NCI-H146 (cell line): ENCODE data around the gene SYNGR2.
A peak's percentile ranks its signal among the peaks of the same experiment; 100 is the strongest.

Experiments used
- DNase-seq: peaks from one replicate; lab custom pipeline; 2025; lab: John Stamatoyannopoulos, UW

SYNGR2 gene

DNA sequence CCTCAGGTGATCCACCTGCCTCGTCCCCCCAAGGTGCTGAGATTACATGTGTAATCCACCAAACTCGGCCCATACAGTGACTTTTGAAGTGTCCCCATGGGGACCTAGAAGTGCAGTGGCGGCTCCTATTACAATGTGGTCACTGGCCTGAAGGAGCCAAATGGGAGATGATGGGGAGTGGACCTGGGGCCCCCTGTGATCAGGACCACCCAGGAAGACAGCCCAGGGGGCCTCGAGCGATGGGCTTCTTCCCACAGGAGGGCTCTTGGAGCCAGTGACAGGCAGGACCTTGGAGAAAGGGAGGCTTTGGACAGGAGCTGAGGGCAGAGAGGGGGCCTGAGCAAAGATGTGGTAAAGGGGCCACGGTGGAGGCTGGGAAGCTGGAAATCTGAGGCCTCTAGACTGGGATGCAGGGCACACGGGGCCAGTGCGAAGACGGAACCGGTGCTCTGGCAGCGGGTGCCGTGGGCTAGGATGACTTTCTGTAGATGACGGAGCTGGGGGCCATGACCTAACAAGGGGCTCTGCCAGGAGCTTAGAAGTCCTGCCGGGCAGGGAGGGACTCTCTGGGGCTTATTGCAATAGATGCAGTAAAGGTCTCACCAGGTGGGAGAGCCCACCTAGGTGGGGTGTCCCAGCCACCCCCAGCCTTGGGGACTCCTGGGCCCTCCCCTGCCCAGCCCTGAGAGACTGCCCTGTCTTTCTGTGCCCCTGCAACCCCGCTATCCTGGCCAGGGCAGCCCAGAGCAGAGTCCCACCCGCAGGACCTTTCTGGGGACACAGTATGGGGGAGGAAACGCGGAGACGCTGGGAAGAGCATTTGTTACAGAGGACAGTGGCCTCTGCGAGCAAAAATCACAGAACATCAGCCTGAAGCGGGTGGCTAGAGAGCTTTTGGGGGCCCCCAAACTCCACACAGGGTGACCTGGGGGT lies 24.9 kb upstream of the SYNGR2 start:
- no peak for DNase-seq

- DNase-seq: no peak
These were observed 24.1 kb upstream of the SYNGR2 start for GRCh38 chr17:78144147-78144719.

- no peak for DNase-seq
These were observed 23.4 kb upstream of the SYNGR2 start for GRCh38 chr17:78144736-78145641.

GRCh38 chr17:78146471-78146869 lies 21.9 kb upstream of the SYNGR2 start:
- DNase-seq: no peak

DNA sequence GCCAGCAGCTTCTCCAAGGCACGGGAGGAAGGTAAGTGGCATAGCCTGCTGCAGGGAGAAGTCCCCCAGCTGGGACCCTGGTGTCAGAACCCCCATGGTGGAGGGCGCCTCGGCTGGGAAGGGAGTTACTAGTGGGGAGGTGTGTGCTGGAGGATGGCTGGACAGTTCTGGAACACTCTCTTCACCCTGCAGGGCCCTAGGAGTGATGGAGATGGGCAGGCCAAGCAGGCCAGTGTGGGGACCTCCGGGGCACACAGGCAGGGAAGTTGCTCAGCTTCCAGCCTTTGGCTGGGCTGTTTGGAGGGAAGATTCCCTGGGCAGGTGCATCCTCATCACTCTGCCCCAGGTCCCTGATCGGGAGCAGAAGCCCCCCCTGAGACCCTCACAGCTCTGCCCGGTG lies 21.5 kb upstream of the SYNGR2 start:
- DNase-seq: no peak

DNA sequence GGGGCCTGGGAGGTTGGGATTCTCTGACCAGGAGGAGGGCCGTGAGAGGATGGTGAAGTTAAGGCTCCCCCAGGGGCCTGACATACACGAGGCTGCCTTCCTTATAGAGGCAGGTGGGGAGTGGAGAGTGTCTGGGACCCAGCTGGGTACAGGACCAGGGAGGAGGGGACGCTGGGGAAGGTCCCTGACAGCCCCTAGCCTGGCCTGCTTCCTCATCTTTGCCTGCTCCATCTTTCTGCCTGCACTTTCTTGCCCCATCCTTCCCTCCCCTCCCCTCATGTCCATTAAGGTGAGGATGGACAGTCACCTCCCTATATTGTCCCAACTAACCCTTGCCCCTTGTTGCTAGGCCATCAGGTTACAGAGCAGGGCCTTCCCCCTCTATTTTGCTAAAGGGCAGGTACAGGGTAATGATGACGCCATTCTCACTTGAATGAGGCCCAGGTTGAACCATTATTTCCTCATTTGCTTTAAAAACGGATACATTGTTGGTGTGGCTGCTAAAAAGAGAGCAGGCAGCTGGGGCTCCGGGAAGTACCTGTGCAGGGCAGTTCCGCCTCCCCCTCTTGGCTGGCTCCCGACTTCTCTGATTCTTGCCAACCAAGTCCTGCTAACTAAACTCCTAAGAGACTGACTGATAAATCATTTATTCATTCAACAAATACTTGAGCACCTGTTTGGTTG lies 20.9 kb upstream of the SYNGR2 start:
- no peak for DNase-seq

- no peak for DNase-seq
These were observed 19.9 kb upstream of the SYNGR2 start for GRCh38 chr17:78148286-78149016.

- no peak for DNase-seq
These were observed 16.8 kb upstream of the SYNGR2 start for GRCh38 chr17:78151514-78152008.

DNA sequence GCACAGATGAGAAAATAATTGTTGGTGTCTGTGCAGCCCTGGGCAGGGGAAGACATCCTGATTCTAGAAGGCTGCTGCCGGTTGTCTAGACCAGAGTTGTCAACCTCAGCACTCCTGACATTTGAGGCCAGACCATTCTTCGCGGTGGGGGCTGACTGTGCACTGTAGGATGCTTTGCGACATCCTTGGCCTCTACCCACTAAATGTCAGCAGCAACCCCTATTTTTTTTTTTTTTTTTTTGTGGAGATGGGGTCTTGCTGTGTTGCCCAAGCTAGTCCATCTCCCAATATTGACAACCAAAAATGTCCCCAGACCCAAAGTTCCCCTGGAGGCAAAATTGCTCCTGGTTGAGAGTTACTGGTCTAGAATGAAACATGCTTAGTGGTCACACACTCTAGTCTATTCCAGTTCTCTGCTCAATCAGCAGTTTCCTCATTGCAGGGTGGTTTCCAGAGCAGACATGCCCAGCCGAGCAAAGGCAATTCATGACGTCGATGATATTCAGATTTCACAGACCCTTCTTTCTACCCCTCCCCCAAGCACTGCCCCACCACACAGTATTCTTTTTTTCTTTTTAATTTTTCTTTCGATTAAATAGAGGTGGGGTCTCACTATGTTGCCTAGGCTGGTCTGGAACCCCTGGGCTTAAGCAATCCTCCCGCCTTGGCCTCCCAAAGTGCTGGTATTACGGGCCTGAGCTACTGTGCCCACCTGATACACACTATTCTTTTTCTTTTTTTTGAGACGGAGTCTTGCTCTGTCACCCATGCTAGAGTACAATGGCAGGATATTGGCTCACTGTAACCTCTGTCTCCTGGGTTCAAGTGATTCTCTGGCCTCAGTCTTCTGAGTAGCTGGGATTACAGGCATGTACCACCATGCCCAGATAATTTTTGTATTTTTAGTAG lies 13.2 kb upstream of the SYNGR2 start:
- no peak for DNase-seq

- no peak for DNase-seq
These were observed 8.7 kb upstream of the SYNGR2 start for GRCh38 chr17:78159575-78160158.

GRCh38 chr17:78163881-78164747 lies 4.3 kb upstream of the SYNGR2 start:
- DNase-seq: no peak

DNA sequence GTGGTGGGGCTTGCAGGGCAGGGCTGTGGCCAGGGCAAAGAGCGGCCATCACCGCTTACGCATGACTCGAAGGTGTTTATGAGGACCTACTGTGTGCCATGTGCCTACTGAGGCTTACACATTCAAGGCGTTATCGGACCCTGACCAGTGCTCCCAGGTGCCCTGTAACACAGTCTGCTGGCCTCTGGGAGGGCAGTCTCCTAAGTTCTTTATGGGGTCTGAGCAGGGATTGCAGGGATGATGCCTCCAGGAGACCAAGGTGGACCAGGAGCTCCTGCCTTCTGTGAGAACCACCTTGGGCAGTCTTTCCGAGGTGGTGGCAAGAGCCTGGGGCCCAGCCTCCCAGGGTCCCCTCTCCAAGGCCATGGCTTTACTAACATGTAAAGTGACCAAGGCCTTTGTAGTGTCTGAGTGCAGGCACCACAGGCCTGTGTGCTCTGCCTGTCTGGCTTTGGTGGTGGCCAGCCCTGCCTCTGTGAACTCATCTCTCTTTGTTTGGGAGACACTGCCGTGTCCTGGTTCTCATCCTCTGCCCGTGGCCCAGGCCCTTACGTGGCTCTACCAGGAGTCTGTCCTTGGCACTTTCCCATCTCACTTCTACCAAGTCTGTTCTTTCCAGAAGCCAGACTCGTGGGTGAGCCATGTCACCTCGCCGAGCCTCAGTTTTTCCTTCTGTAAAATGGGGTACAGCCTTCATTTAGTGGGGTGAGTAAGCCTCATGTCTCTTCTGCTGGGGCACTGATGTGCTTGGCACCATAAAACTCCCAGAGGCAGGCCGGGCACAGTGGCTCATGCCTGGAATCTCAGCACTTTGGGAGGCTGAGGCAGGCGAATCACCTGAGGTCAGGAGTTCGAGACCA lies 3.4 kb upstream of the SYNGR2 start:
- DNase-seq: no peak

GRCh38 chr17:78166416-78166815 lies 2.0 kb upstream of the SYNGR2 start:
- peak; percentile 77 for DNase-seq

- DNase-seq: peak; percentile 45
These were observed 767 bp downstream of the SYNGR2 start for GRCh38 chr17:78168903-78169793.

DNA sequence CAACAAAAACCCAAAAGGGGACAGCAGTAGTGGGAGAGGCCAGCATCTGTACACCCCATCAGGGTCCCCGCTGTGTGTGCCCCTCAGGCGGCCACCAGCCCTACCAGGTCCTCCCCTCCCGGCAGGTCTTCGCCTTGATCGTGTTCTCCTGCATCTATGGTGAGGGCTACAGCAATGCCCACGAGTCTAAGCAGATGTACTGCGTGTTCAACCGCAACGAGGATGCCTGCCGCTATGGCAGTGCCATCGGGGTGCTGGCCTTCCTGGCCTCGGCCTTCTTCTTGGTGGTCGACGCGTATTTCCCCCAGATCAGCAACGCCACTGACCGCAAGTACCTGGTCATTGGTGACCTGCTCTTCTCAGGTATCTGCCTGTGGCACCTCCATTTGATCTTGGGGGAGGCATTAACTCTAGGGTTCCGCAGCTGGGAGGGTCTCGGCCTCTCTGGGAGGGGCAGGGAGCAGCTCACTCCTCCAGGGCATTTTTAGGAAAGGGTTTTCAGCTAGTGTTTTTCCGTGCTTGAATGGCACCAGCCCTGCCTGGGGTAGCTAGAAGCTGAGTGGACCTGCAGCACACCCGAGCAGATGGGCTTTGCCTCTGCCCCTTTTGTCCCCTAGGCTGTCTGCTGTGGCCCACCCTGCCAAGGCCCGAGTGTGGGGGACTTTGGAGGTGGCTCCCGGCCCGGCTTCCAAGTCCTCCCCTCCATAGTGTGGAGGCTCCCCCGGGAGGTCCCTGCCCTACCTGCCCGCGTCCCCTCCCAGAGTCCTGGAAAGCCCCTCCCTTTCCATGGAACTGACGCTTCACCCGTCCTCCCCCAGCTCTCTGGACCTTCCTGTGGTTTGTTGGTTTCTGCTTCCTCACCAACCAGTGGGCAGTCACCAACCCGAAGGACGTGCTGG lies 2.6 kb downstream of the SYNGR2 start:
- DNase-seq: no peak
